HG03354 (cell line): ENCODE results near the gene QRFP.

Experiments used
- ATAC-seq: cut with Tn5 transposase; IDR thresholded peaks from one replicate; pipeline ENCODE4 v1.9.1; 2021; ENCODE audit warnings: mild to moderate bottlenecking; ENCODE audit not compliant: unreplicated experiment, poor library complexity, severe bottlenecking

The QRFP gene

GRCh38 chr9:130934246-130934645 lies 37.6 kb upstream of the QRFP start:
- ATAC-seq = no peak

GRCh38 chr9:130933114-130934046 lies 36.8 kb upstream of the QRFP start:
- no peak for ATAC-seq

- ATAC-seq = no peak
Observed at GRCh38 chr9:130932255-130933079, 35.9 kb upstream of the QRFP start.

GRCh38 chr9:130931508-130932254 lies 35.1 kb upstream of the QRFP start:
- no peak for ATAC-seq

GRCh38 chr9:130930804-130931349 lies 34.3 kb upstream of the QRFP start:
- ATAC-seq = no peak

- ATAC-seq = no peak
Observed at GRCh38 chr9:130930132-130930803, 33.7 kb upstream of the QRFP start.

GRCh38 chr9:130929571-130930038 lies 33.0 kb upstream of the QRFP start:
- no peak for ATAC-seq

- ATAC-seq = no peak
Observed at GRCh38 chr9:130927995-130928900, 31.6 kb upstream of the QRFP start.

- ATAC-seq = no peak
Observed at GRCh38 chr9:130927338-130927737, 30.7 kb upstream of the QRFP start.

- ATAC-seq = no peak
Observed at GRCh38 chr9:130925050-130925678, 28.6 kb upstream of the QRFP start.

GRCh38 chr9:130924448-130924788 lies 27.8 kb upstream of the QRFP start:
- ATAC-seq = no peak

- ATAC-seq = no peak
Observed at GRCh38 chr9:130923611-130924447, 27.2 kb upstream of the QRFP start.

GRCh38 chr9:130922893-130923610 lies 26.4 kb upstream of the QRFP start:
- ATAC-seq = no peak

- ATAC-seq = no peak
Observed at GRCh38 chr9:130921989-130922892, 25.6 kb upstream of the QRFP start.

GRCh38 chr9:130921300-130921988 lies 24.8 kb upstream of the QRFP start:
- no peak for ATAC-seq
